Tongue (tissue), 3 donors: ENCODE results near the gene CDCA5. TPM values are rescaled to one million over a fixed set of nuclear protein-coding genes. Genes with fewer than 3 reads are reported as not detected.

Experiments used
- DNase-seq: peaks from one replicate; pipeline ENCODE4 v3.0.0-alpha.2; 2015
- small RNA-seq: library from RNA; depleted of rRNA; stranded (forward); fragments of <200 nt; gene quantifications from one replicate; pipeline ENCODE3, GENCODE V24; 2014; ENCODE audit warnings: low replicate concordance
- total RNA-seq: library from RNA; depleted of rRNA; stranded (reverse); fragments of >200 nt; gene quantifications from one replicate; pipeline ENCODE4 v1.2.3, GENCODE V29; 2014

The CDCA5 gene
- total RNA-seq, 1 donor from 2014 or later: 4.9 TPM

- peak; percentile 27 for DNase-seq
Observed at GRCh38 chr11:65043881-65044501, 39.8 kb downstream of the CDCA5 start.

GRCh38 chr11:65042891-65043290 is 40.9 kb downstream of the CDCA5 start:
- DNase-seq: peak; percentile 42

- peak; percentile 96 for DNase-seq
Observed at GRCh38 chr11:65040847-65041622, 42.8 kb downstream of the CDCA5 start, which contains the start of gene SAC3D1. SAC3D1 (plus strand) TSS chr11:65041210; CDS start chr11:65041293, 83 bp downstream.

GRCh38 chr11:65040520-65040846 is 43.4 kb downstream of the CDCA5 start:
- DNase-seq: no peak

GRCh38 chr11:65036931-65037330 is 46.9 kb downstream of the CDCA5 start:
- peak; percentile 34 for DNase-seq

- no peak for DNase-seq
Observed at GRCh38 chr11:65035579-65035978, 48.3 kb downstream of the CDCA5 start.

GRCh38 chr11:65034423-65034822 is 49.4 kb downstream of the CDCA5 start:
- DNase-seq: no peak

- DNase-seq: no peak
Observed at GRCh38 chr11:65032216-65032615, 51.6 kb downstream of the CDCA5 start.

Small RNA genes within 50 kb of the gene (small RNA-seq; reads per million reads assigned to genes)
- gene SNX15: not detected

Other genes starting within 250 kb of the CDCA5 start
- gene CDC42BPG, start 239.4 kb downstream of the CDCA5 start, total RNA-seq: 5.7 TPM
- gene EHD1, start 205.4 kb downstream of the CDCA5 start, total RNA-seq: 86.0 TPM
- 13.3 TPM for gene ATG2A, start 166.8 kb downstream of the CDCA5 start, total RNA-seq
- 6.1 TPM for gene PPP2R5B, start 159.4 kb downstream of the CDCA5 start, total RNA-seq
- not detected for gene GPHA2, start 148.1 kb downstream of the CDCA5 start, total RNA-seq
- not detected for gene MAJIN, start 111.9 kb downstream of the CDCA5 start, total RNA-seq
- 0.21 TPM for gene BATF2, start 87.1 kb downstream of the CDCA5 start, total RNA-seq
- gene ARL2, start 69.9 kb downstream of the CDCA5 start, total RNA-seq: 131 TPM
- 15.7 TPM for gene SNX15, start 56.6 kb downstream of the CDCA5 start, total RNA-seq
- gene SAC3D1, start 42.8 kb downstream of the CDCA5 start, total RNA-seq: 8.5 TPM
- 6.4 TPM for gene NAALADL1, start 25.5 kb downstream of the CDCA5 start, total RNA-seq
- gene ZFPL1, start 182 bp upstream of the CDCA5 start, total RNA-seq: 25.5 TPM
- gene VPS51, start 12.2 kb upstream of the CDCA5 start, total RNA-seq: 311 TPM
- gene TM7SF2, start 27.8 kb upstream of the CDCA5 start, total RNA-seq: 13.2 TPM
- 3.5 TPM for gene ZNHIT2, start 33.7 kb upstream of the CDCA5 start, total RNA-seq
- gene FAU, start 38.1 kb upstream of the CDCA5 start, total RNA-seq: 265 TPM
- gene MRPL49, start 38.3 kb upstream of the CDCA5 start, total RNA-seq: 38.1 TPM
- gene SYVN1, start 50.5 kb upstream of the CDCA5 start, total RNA-seq: 16.4 TPM
- not detected for gene SPDYC, start 86.2 kb upstream of the CDCA5 start, total RNA-seq
- gene CAPN1, start 97.9 kb upstream of the CDCA5 start, total RNA-seq: 144 TPM
- gene POLA2, start 177.9 kb upstream of the CDCA5 start, total RNA-seq: 10.3 TPM
- 14.2 TPM for gene CDC42EP2, start 230.8 kb upstream of the CDCA5 start, total RNA-seq
- 41.4 TPM for gene DPF2, start 249.8 kb upstream of the CDCA5 start, total RNA-seq